Measurements from ENCODE around the gene PTGDS.
"Not testable (repeated sequence)": the region's sequence is repeated elsewhere in the genome, so short reads cannot be mapped to it uniquely, and the experiment has no call there.

PTGDS gene

DNA sequence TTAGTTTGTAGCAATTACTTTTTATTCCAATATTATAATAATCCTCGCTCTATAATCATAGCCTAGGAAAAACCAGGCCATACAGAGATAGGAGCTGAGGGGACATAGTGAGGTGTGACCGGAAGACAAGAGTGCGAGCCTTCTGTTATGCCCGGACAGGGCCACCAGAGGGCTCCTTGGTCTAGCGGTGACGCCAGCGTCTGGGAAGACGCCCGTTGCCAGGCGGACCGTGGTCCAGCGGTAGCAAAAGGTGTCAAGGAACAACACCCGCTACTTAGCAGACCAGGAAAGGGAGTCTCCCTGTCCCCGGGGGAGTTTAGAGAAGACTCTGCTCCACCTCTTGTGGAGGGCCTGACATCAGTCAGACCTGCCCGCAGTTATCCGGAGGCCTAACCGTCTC lies 27.0 kb downstream of the PTGDS start:
- DNase-seq (ENCODE audit: extremely low spot score); CTCF ChIA-PET: not testable (repeated sequence)
- POLR2A ChIA-PET = interaction anchor here (1.6 kb wide), 1 partner anchor 12 kb away, joined by 7 read pairs; the partner anchor contains the start of gene PAXX
- 0 out of 2 replicates have a peak, but pooled peaks have one; percentile 30 for TF ChIP-seq L3MBTL2 (conservative IDR thresholded peaks at IDR 0.05)

DNA sequence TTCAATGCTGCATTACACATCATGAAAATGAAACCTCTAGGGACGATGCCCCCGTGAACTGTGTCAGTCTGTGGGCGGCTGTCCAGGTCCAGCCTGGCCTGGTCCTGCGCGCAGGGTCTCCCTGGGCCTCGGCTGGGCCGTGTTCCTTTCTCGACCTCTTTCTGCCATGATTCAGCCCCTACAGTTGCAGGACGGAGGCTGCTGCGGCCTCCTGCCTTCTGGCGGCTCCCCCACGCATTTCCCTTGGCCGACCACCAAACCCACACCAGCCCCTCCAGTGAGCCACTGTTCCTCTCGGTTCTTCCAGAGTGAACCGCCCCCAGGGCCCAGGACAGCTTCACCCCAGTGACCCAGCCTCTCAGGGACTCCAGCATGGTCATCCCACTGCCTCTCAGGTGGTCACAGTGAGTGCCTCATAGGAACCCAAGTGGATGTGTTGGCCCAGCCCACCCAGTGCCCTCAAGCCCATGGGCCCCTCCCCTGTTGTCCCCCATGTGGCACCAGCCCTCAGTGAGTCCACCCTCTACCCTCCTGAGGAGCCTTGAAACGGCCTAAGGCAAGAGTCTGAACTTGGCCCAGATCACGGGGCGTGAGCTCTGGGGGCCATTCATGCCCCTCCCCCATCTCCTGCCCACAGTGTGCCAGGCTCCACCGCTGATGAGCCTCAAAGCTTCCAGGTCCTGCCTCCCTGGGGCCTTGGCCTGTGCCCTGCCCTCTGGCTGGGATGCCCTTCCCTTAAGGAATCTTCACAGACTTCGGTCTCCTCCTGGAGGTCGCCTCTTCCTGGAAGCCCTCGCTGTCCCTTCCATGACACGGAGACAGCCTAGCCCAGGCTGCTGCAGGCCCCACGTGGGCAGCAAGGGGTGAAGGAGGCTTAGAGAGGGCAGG lies 29.1 kb downstream of the PTGDS start:
- POLR2A ChIA-PET = no interaction called here
- CTCF ChIA-PET = interaction anchor here (1.2 kb wide), 1 partner anchor 58 kb away, joined by 3 read pairs; no protein-coding TSS in a partner anchor
- TF ChIP-seq FOXK2 (IDR thresholded peaks at IDR 0.05) = no peak
- TF ChIP-seq, protein P1, sequence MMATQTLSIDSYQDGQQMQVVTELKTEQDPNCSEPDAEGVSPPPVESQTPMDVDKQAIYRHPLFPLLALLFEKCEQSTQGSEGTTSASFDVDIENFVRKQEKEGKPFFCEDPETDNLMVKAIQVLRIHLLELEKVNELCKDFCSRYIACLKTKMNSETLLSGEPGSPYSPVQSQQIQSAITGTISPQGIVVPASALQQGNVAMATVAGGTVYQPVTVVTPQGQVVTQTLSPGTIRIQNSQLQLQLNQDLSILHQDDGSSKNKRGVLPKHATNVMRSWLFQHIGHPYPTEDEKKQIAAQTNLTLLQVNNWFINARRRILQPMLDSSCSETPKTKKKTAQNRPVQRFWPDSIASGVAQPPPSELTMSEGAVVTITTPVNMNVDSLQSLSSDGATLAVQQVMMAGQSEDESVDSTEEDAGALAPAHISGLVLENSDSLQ (IDR thresholded peaks at IDR 0.05) = no peak
- no peak for TF ChIP-seq HDGF (IDR thresholded peaks at IDR 0.05; ENCODE audit: borderline replicate concordance)
- no peak for TF ChIP-seq BHLHE40 (IDR thresholded peaks at IDR 0.05; ENCODE audit: borderline replicate concordance)
- TF ChIP-seq SP1 (IDR thresholded peaks at IDR 0.05) = no peak
- no peak for TF ChIP-seq CTBP1 (IDR thresholded peaks at IDR 0.05; ENCODE audit: borderline replicate concordance)
- TF ChIP-seq SUZ12 (IDR thresholded peaks at IDR 0.05) = no peak
- TF ChIP-seq NFRKB (IDR thresholded peaks at IDR 0.05) = no peak
- no peak for TF ChIP-seq FOXA1 (IDR thresholded peaks at IDR 0.05)
- no peak for TF ChIP-seq ARNT (IDR thresholded peaks at IDR 0.05)
- TF ChIP-seq L3MBTL2 (conservative IDR thresholded peaks at IDR 0.05) = no peak
- TF ChIP-seq ELF4 (IDR thresholded peaks at IDR 0.05) = no peak
- no peak for DNase-seq (ENCODE audit: extremely low spot score)

- DNase-seq (ENCODE audit: extremely low spot score) = no peak
- TF ChIP-seq SP1 (IDR thresholded peaks at IDR 0.05) = no peak
- POLR2A ChIA-PET = no interaction called here
- CTCF ChIA-PET = interaction anchor here (1.2 kb wide), 1 partner anchor 59 kb away, joined by 3 read pairs; no protein-coding TSS in a partner anchor
Observed at GRCh38 chr9:137007108-137007815, 30.0 kb downstream of the PTGDS start.

- POLR2A ChIA-PET = no interaction called here
- DNase-seq (ENCODE audit: extremely low spot score) = no peak
- TF ChIP-seq BHLHE40 (IDR thresholded peaks at IDR 0.05; ENCODE audit: borderline replicate concordance) (no peak), HDGF (IDR thresholded peaks at IDR 0.05; ENCODE audit: borderline replicate concordance) (no peak), FOXK2 (IDR thresholded peaks at IDR 0.05) (no peak), ZNF384 (IDR thresholded peaks at IDR 0.05) (no peak), SUZ12 (IDR thresholded peaks at IDR 0.05) (no peak)
- TF ChIP-seq, protein P1 (IDR thresholded peaks at IDR 0.05) = no peak
- CTCF ChIA-PET = interaction anchor here (1.2 kb wide), 1 partner anchor 60 kb away, joined by 3 read pairs; no protein-coding TSS in a partner anchor
Observed at GRCh38 chr9:137007816-137008270, 30.5 kb downstream of the PTGDS start.

GRCh38 chr9:137008312-137008711 lies 31.0 kb downstream of the PTGDS start:
- POLR2A ChIA-PET = no interaction called here
- TF ChIP-seq FOXA1 (IDR thresholded peaks at IDR 0.05) = no peak
- no peak for DNase-seq (ENCODE audit: extremely low spot score)
- CTCF ChIA-PET = no interaction called here

GRCh38 chr9:137009217-137009616 lies 31.9 kb downstream of the PTGDS start:
- TF ChIP-seq BHLHE40 (IDR thresholded peaks at IDR 0.05; ENCODE audit: borderline replicate concordance) (no peak), ZNF384 (IDR thresholded peaks at IDR 0.05) (no peak), CTBP1 (IDR thresholded peaks at IDR 0.05; ENCODE audit: borderline replicate concordance) (no peak), FOXM1 (IDR thresholded peaks at IDR 0.05; ENCODE audit: borderline replicate concordance) (no peak), ARNT (IDR thresholded peaks at IDR 0.05) (no peak), NFRKB (IDR thresholded peaks at IDR 0.05) (no peak), FOXA1 (IDR thresholded peaks at IDR 0.05) (no peak), FOXK2 (IDR thresholded peaks at IDR 0.05) (no peak), SUZ12 (IDR thresholded peaks at IDR 0.05) (no peak), ELF4 (IDR thresholded peaks at IDR 0.05) (no peak), SP1 (IDR thresholded peaks at IDR 0.05) (no peak), LEF1 (IDR thresholded peaks at IDR 0.05; ENCODE audit: borderline replicate concordance) (no peak), HDGF (IDR thresholded peaks at IDR 0.05; ENCODE audit: borderline replicate concordance) (no peak), L3MBTL2 (conservative IDR thresholded peaks at IDR 0.05) (no peak), TARDBP (IDR thresholded peaks at IDR 0.05) (no peak)
- TF ChIP-seq, protein P1 (IDR thresholded peaks at IDR 0.05) = no peak
- CTCF ChIA-PET = no interaction called here
- no peak for DNase-seq (ENCODE audit: extremely low spot score)
- POLR2A ChIA-PET = no interaction called here
